Hematopoietic multipotent progenitor cell treated with erythropoietin and hydrocortisone succinate and interleukin-3 and kit ligand, for 4 days (in vitro differentiated cells): ENCODE data around the gene TTC16.
"Not testable (repeated sequence)": the region's sequence is repeated elsewhere in the genome, so short reads cannot be mapped to it uniquely, and the experiment has no call there.

Experiments used
- DNase-seq: peaks from one replicate; pipeline ENCODE4 v3.0.0-alpha.2; 2015

TTC16 gene

GRCh38 chr9:127746959-127747569 is 31.2 kb downstream of the TTC16 start:
- DNase-seq, result no peak

GRCh38 chr9:127749090-127749787 is 33.4 kb downstream of the TTC16 start:
- no peak for DNase-seq

GRCh38 chr9:127751269-127752054 is 35.6 kb downstream of the TTC16 start:
- DNase-seq, result peak; percentile 38

- DNase-seq, result no peak
Observed at GRCh38 chr9:127753148-127753547, 37.3 kb downstream of the TTC16 start.

- no peak for DNase-seq
Observed at GRCh38 chr9:127753622-127754021, 37.7 kb downstream of the TTC16 start.

- DNase-seq, result no peak
Observed at GRCh38 chr9:127754099-127755060, 38.5 kb downstream of the TTC16 start.

GRCh38 chr9:127755061-127756060 is 39.5 kb downstream of the TTC16 start:
- no peak for DNase-seq

GRCh38 chr9:127756233-127756632 is 40.4 kb downstream of the TTC16 start:
- no peak for DNase-seq

GRCh38 chr9:127756776-127757175 is 40.9 kb downstream of the TTC16 start:
- DNase-seq, result not testable (repeated sequence)

GRCh38 chr9:127758843-127759242 is 43.0 kb downstream of the TTC16 start:
- peak; percentile 72 for DNase-seq

- DNase-seq, result no peak
Observed at GRCh38 chr9:127761061-127761460, 45.2 kb downstream of the TTC16 start.

GRCh38 chr9:127761491-127761956 is 45.6 kb downstream of the TTC16 start:
- no peak for DNase-seq

GRCh38 chr9:127762111-127762676 is 46.3 kb downstream of the TTC16 start:
- DNase-seq, result peak; percentile 67

- DNase-seq, result peak; percentile 66
Observed at GRCh38 chr9:127763918-127764384, 48.1 kb downstream of the TTC16 start.

GRCh38 chr9:127765418-127765817 is 49.5 kb downstream of the TTC16 start:
- no peak for DNase-seq

- no peak for DNase-seq
Observed at GRCh38 chr9:127767410-127767809, 51.5 kb downstream of the TTC16 start.

- DNase-seq, result no peak
Observed at GRCh38 chr9:127767909-127768331, 52.0 kb downstream of the TTC16 start.

- DNase-seq, result peak; percentile 53
Observed at GRCh38 chr9:127768698-127769097, 52.8 kb downstream of the TTC16 start.

- DNase-seq, result no peak
Observed at GRCh38 chr9:127769101-127769500, 53.2 kb downstream of the TTC16 start.

- DNase-seq, result no peak
Observed at GRCh38 chr9:127769929-127770582, 54.2 kb downstream of the TTC16 start.
